Glutamatergic neuron (in vitro differentiated cells): Measurements from ENCODE around the gene GLB1L. TPM values are rescaled to one million over a fixed set of nuclear protein-coding genes. Genes with fewer than 3 reads are reported as not detected.

ENCODE experiments used
- DNase-seq: peaks from one replicate; pipeline ENCODE4 v3.0.0; 2022
- H3K27ac Mint-ChIP-seq: one replicate; pipeline ENCODE4 v1.8.0; 2020; ENCODE audit warnings: mild to moderate bottlenecking, mixed read lengths, inconsistent platforms; ENCODE audit not compliant: unreplicated experiment
- H3K27me3 Mint-ChIP-seq: one replicate; pipeline ENCODE4 v1.8.0; 2020; ENCODE audit warnings: mild to moderate bottlenecking, moderate library complexity, mixed read lengths, inconsistent platforms; ENCODE audit not compliant: unreplicated experiment
- H3K36me3 Mint-ChIP-seq: one replicate; pipeline ENCODE4 v1.8.0; 2020; ENCODE audit warnings: mild to moderate bottlenecking, mixed read lengths, inconsistent platforms; ENCODE audit not compliant: unreplicated experiment
- H3K4me1 Mint-ChIP-seq: one replicate; pipeline ENCODE4 v1.8.0; 2020; ENCODE audit warnings: mild to moderate bottlenecking, low read depth, mixed read lengths, inconsistent platforms; ENCODE audit not compliant: unreplicated experiment
- H3K4me3 Mint-ChIP-seq: one replicate; pipeline ENCODE4 v1.8.0; 2020; ENCODE audit warnings: mild to moderate bottlenecking, mixed read lengths, inconsistent platforms; ENCODE audit not compliant: unreplicated experiment
- H3K9me3 Mint-ChIP-seq: one replicate; pipeline ENCODE4 v1.8.0; 2020; ENCODE audit warnings: mild to moderate bottlenecking, moderate library complexity, mixed read lengths, inconsistent platforms; ENCODE audit not compliant: unreplicated experiment
- CTCF ChIP-seq: fragments of 200-600 bp; sonication (generic); IDR thresholded peaks from one replicate; pipeline ENCODE4 v1.5.0; 2021; ENCODE audit not compliant: partially characterized antibody, unreplicated experiment
- total RNA-seq: library from RNA; stranded (reverse); fragmentation: NEBNext Ultra II Directional; extraction: Animal tissue kit (Norgen Biotek cat#: 25700); gene quantifications from one replicate; pipeline ENCODE4 v1.2.1, GENCODE V29; 2021; ENCODE audit not compliant: unreplicated experiment

Gene GLB1L
- total RNA-seq, 1 donor from 2014 or later, result 6.2 TPM

GRCh38 chr2:219219784-219220532 lies 25.3 kb downstream of the GLB1L start:
- H3K36me3 Mint-ChIP-seq, result peaks cover 5% of the 10 kb centered on the region
- no peak overlapping the region for H3K27ac Mint-ChIP-seq
- peaks cover 11% of the 10 kb centered on the region for H3K4me1 Mint-ChIP-seq
- no peak for DNase-seq
- no peak for TF ChIP-seq CTCF
- H3K9me3 Mint-ChIP-seq, result peaks cover 10% of the 10 kb centered on the region
- H3K4me3 Mint-ChIP-seq, result peak overlapping the region; percentile 34
- H3K27me3 Mint-ChIP-seq, result peaks cover 8% of the 10 kb centered on the region

- H3K27ac Mint-ChIP-seq, result peak within 1 kb of the TSS; percentile 98
- peak within 1 kb of the TSS; percentile 93 for H3K4me3 Mint-ChIP-seq
- TF ChIP-seq CTCF, result no peak
- H3K27me3 Mint-ChIP-seq, result peaks cover 9% of the 10 kb centered on the region
- peaks cover 12% of the 10 kb centered on the region for H3K9me3 Mint-ChIP-seq
- DNase-seq, result peak; percentile 98
- H3K36me3 Mint-ChIP-seq, result peaks cover 5% of the 10 kb centered on the region
- peaks cover 11% of the 10 kb centered on the region for H3K4me1 Mint-ChIP-seq
Measured at GRCh38 chr2:219218732-219219701, 26.2 kb downstream of the GLB1L start, which contains the start of gene ABCB6. ABCB6 (minus strand) TSS chr2:219218958; CDS start chr2:219218673, 285 bp downstream.

- TF ChIP-seq CTCF, result no peak
- no peak for DNase-seq
- Mint-ChIP-seq H3K9me3 (peaks cover 12% of the 10 kb centered on the region), H3K4me3 (peak overlapping the region; percentile 93), H3K27ac (peak overlapping the region; percentile 98), H3K27me3 (peaks cover 12% of the 10 kb centered on the region), H3K4me1 (peaks cover 11% of the 10 kb centered on the region), H3K36me3 (peaks cover 5% of the 10 kb centered on the region)
Measured at GRCh38 chr2:219218217-219218731, 27.0 kb downstream of the GLB1L start.

GRCh38 chr2:219216535-219216915 lies 28.7 kb downstream of the GLB1L start:
- H3K4me3 Mint-ChIP-seq, result peak overlapping the region; percentile 75
- H3K36me3 Mint-ChIP-seq, result peaks cover 3% of the 10 kb centered on the region
- H3K27ac Mint-ChIP-seq, result peak overlapping the region; percentile 82
- no peak for TF ChIP-seq CTCF
- peaks cover 11% of the 10 kb centered on the region for H3K4me1 Mint-ChIP-seq
- DNase-seq, result no peak
- peaks cover 15% of the 10 kb centered on the region for H3K9me3 Mint-ChIP-seq
- H3K27me3 Mint-ChIP-seq, result peaks cover 10% of the 10 kb centered on the region
